HG03469 (cell line): ENCODE measurements around the gene SLC44A3.
"Not testable (repeated sequence)": the region's sequence is repeated elsewhere in the genome, so short reads cannot be mapped to it uniquely, and the experiment has no call there.

Experiments used
- ATAC-seq: cut with Tn5 transposase; IDR thresholded peaks from one replicate; pipeline ENCODE4 v1.9.1; 2021; ENCODE audit warnings: mild to moderate bottlenecking, moderate library complexity, moderate number of reproducible peaks; ENCODE audit not compliant: unreplicated experiment

SLC44A3 gene

DNA sequence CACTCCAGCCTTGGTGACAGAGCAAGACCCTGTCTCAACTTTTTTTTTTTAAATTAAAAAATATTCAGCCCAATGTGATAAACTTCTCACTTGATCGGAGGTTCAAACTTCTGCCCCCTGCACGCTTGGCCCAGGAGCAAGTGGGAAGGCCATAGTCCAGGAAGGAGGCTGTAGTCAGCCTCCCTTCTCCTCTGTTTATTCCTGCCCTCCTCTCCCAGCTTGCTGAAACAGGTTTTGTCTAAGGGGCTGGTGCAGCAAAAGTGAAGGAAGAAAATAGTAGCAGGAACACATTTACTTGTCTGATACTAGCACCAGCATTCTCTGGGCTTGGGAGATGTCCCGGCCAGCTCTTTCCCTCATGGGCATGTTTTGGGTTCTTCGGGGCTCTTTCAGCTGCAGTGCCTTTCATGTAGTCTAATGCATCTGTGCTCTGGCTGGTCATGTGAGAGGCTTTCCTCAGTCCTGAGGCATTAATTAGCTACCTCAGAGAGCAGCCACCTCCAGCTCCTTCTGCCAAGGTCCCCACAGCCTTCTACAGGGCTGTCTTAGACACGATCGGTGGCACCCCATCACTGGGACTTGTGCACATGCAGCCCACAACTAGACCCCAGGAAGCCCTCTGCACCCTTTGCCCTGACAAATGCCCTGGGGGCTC is 12.9 kb downstream of the SLC44A3 start:
- ATAC-seq, result no peak

DNA sequence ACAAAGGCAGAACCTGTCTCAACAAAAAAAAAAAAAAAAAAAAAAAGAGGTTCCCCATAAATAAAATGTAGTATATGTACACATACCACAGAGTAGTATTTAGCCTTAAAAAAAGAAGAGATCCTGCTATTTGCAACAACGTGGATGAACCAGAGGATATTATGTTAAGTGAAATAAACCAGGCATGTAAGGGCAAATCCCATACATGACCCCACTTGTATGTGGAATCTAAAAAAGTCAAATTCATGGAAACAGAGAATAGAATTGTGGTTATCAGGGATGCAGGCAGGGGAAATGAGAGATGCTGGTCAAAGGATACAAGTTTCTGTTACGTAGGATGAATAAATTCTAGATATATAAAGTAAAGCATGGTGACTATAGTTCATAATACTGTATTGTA is 16.7 kb downstream of the SLC44A3 start:
- no peak for ATAC-seq

GRCh38 chr1:94840381-94840780 is 20.2 kb downstream of the SLC44A3 start:
- ATAC-seq, result not testable (repeated sequence)

DNA sequence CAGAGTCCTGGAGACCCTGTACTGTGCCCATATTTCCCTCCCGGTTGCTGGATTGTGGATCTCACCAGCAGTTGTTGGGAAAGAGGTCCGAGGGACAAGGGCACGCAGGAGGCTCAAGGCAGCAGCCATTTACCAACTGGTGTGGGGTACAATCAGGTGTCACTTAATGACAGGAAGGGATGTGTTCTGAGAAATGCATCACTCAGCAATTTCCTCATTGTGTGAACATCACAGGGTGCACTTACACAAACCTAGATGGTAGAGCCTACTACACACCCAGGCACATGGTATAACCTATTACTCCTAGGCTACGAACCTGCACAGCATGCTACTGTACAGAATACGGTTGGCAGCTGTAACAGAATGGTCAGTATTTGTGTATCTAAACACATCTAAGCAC is 20.7 kb downstream of the SLC44A3 start:
- no peak for ATAC-seq

DNA sequence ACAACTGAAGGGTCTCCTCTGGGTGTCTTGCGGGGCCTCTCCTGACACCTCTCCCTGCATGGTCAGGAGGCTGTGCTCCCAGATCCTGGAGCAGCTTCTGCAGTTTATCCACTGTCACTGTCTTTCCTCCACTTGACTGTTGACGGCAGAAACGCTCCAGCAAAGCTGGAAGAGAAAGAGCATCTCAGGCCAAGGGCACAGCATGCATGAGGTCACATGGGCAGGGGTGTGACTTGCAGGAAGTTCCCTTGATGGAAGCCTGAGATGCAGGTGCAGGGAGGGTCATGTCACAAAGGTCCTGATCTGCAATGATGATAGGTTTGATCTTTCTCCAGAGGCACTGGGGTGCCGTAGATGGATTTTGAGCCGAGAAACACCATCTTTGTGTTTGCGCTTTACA is 23.3 kb downstream of the SLC44A3 start:
- ATAC-seq, result no peak

DNA sequence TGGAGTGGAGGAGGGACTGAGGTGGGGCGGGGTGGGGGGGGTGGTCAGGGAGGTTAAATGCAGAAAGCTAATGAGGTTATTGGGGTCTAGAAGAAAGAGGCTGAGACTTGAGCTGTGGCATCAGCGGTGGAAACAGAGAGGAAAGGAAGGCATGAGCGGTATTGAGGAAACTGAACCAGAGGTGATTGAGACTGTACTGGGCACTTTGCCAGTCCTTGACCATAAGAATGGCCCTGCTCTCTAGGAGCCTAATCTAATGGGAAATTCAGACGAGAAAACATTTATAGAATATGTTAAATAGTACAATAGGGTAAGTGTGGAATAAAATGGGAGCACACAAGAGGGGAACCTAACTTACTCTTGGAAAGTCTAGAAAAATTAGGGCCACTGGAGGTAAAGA is 23.7 kb downstream of the SLC44A3 start:
- ATAC-seq, result no peak

DNA sequence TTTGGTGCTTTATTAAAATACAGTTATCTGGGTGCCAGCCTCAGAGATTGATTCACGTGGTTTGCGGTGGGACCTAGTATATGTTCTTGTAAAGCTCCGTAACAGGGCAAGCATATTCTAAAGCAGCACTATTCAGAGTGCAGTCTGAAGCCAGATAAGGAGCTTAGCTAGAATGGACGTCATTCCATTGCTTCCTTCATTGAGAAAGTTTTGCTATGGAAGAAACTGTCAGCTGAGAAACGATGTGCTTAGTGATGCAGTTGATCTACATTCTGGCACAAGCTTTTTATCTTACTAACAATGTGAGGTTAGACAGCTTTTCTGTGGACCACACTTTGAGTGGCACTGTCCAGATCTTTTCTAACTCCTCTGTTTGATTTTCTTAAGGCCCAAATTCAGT is 26.2 kb downstream of the SLC44A3 start:
- no peak for ATAC-seq

DNA sequence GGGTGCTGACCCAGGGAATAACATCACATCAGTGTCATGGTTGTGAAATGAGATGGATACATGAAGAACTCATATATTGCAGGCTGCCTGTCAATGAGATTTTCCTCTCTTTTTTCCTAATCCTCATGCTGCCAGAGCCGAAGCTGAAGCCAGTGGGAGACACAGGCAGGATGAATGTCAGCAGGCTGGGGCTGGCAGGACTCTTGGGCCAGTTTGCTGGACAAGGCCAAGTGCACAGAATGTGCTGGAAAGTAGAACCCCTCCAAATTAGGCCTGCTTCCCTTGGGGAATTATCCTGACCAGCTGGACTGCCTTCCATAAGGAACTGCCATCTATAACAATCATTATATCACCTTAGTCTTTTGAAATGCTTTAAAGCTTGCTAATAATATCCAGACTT is 31.4 kb downstream of the SLC44A3 start:
- no peak for ATAC-seq

- no peak for ATAC-seq
Measured at GRCh38 chr1:94852788-94853187, 32.6 kb downstream of the SLC44A3 start.

GRCh38 chr1:94854458-94855306 is 34.5 kb downstream of the SLC44A3 start:
- peak; percentile 99 for ATAC-seq

- ATAC-seq, result no peak
Measured at GRCh38 chr1:94855307-94855700, 35.1 kb downstream of the SLC44A3 start.

GRCh38 chr1:94856004-94856403 is 35.8 kb downstream of the SLC44A3 start:
- ATAC-seq, result no peak

- ATAC-seq, result no peak
Measured at GRCh38 chr1:94856868-94857267, 36.7 kb downstream of the SLC44A3 start.

GRCh38 chr1:94858276-94858675 is 38.1 kb downstream of the SLC44A3 start:
- ATAC-seq, result no peak

GRCh38 chr1:94859174-94859573 is 39.0 kb downstream of the SLC44A3 start:
- ATAC-seq, result no peak

- no peak for ATAC-seq
Measured at GRCh38 chr1:94862718-94863117, 42.6 kb downstream of the SLC44A3 start.

DNA sequence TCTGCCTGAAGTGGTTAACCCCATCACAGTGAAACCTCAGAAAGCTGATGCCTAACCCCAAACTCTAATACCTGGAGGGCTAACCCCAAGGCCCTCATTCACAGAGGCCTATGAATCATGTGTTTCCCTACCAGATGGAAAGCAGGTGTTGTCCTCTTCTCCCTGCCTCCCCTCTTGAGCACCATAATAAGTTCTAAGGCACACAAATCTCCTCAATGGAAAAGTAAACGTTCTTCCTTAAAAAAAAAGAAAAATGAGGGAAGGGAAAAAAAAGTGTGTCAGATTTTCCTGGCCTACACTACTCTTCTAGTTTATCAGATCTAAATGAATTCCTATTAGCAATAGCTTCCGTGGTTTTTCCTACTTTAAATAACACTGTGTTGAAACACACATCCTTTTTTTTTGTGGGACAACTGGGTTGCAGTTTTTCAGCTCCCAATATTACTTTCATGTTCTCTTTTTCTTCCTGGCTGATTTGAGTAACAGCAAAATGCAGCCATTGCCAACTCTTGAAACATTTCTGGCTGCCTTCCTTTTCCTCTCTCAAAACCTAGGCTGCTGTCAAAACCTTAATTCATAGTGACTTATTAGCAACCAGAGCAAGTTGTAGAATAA is 43.2 kb downstream of the SLC44A3 start:
- ATAC-seq, result no peak

- ATAC-seq, result no peak
Measured at GRCh38 chr1:94863919-94864318, 43.8 kb downstream of the SLC44A3 start.

DNA sequence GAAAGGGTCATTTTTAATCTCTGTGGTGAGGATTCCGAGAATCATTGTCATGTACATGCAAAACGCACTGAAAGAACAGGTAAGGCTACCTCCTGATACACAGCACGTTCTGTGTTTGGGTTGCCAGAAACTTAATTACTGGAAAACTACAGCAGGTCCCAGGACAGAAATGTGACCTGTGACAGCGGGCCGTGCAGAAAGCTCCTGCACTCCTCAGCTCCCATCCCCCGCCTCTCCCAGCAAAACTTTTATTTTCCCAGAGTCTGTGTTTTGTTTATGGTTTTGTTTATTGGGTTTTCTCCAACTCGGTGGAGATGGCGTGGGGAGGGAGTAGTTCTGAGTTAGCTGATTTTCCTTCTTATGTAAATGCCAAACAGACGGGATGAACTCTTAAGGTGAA is 44.7 kb downstream of the SLC44A3 start:
- no peak for ATAC-seq

- ATAC-seq, result no peak
Measured at GRCh38 chr1:94865360-94865759, 45.2 kb downstream of the SLC44A3 start.

GRCh38 chr1:94866164-94866807 is 46.1 kb downstream of the SLC44A3 start:
- no peak for ATAC-seq
